Astrocyte of the spinal cord (primary cell): ENCODE results near the gene GLRB.

Source experiments
- DNase-seq: peaks from one replicate; pipeline ENCODE4 v3.0.0; 2011; ENCODE audit warnings: low read depth, low spot score
- H3K4me3 ChIP-seq: 2 replicates; pipeline ENCODE4 v1.5.1; 2011; ENCODE audit warnings: low read depth, mild to moderate bottlenecking, low read length, moderate library complexity
- in situ Hi-C: cut with HindIII; loops from 2 replicates; pipeline ENCODE4 v1.10.0; 2017; ENCODE audit warnings: low sequenced_read_pairs
- TF ChIP-seq, protein P1 (sequence below): IDR thresholded peaks from 2 replicates; pipeline ENCODE4 v1.5.1; 2012; ENCODE audit warnings: low read depth, mild to moderate bottlenecking, low read length, inconsistent platforms

The GLRB gene

DNA sequence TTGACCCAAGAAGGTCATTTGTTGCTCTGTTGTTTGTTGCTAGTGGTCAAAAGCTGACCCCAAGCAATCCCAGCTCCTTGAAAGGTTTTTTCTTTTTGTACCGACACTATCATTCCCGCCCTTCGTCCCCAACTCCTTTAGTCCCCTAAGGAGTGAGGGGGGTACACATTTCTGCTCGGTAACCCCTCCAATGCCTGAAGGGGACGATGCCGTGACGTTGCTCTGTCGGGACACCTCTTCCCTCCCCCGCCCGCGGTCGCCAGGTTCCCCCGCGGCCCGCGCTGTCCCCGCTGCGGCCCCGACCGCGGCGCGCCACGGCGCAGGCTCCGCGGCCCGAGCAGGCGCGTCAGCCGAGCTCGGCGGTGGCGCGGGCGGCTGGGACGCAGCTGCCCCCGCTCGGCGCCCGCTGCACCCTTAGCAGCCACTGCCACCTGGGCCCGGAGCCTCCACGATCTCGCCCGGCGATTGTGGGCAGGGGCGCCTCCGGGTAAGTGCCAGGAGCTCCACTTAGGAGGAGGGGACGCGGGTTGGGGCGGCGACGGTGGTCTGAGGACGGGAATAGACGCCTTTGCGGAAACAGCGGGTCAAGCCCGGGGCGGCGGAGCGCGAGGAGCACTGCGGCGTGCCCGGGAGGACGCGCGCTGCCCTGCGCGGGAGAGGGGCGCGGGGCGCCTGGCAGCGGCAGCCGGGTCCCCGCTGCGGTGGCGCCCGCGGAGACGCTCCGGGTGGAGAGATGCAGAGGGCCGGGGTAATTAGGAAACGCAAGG lies at the start of gene GLRB:
Gene GLRB, plus strand, starts transcription at position 340 of the 767 bp plus-strand sequence. CDS start 1,875 bp downstream, outside the sequence.
- DNase-seq, result no peak
- TF ChIP-seq, protein P1, sequence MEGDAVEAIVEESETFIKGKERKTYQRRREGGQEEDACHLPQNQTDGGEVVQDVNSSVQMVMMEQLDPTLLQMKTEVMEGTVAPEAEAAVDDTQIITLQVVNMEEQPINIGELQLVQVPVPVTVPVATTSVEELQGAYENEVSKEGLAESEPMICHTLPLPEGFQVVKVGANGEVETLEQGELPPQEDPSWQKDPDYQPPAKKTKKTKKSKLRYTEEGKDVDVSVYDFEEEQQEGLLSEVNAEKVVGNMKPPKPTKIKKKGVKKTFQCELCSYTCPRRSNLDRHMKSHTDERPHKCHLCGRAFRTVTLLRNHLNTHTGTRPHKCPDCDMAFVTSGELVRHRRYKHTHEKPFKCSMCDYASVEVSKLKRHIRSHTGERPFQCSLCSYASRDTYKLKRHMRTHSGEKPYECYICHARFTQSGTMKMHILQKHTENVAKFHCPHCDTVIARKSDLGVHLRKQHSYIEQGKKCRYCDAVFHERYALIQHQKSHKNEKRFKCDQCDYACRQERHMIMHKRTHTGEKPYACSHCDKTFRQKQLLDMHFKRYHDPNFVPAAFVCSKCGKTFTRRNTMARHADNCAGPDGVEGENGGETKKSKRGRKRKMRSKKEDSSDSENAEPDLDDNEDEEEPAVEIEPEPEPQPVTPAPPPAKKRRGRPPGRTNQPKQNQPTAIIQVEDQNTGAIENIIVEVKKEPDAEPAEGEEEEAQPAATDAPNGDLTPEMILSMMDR, result no peak
- H3K4me3 ChIP-seq, result peak within 1 kb of the TSS; percentile 66
- in situ Hi-C loops, result no loop called here

DNA sequence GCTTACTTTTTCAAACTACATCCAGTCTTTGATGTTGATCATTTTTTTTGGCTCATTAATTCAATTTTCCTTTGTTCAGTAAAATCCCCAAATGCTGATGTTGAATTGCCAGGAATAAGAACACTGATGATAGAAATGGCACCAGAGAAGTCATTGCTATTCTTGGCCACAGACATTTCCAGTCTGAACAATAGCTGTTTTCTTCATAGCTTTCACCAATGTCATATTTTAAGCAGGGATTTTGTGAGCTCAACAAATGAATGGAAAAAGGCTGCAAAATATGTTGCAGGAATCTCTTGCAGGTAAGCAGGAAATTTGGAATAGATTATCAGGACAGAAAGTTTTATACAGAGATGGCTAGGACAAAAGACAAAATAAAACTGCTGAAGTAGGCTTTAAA lies 40.5 kb upstream of the GLRB start:
- in situ Hi-C loops, result no loop called here
- H3K4me3 ChIP-seq, result no peak overlapping the region
- DNase-seq, result no peak
- TF ChIP-seq, protein P1, result no peak

DNA sequence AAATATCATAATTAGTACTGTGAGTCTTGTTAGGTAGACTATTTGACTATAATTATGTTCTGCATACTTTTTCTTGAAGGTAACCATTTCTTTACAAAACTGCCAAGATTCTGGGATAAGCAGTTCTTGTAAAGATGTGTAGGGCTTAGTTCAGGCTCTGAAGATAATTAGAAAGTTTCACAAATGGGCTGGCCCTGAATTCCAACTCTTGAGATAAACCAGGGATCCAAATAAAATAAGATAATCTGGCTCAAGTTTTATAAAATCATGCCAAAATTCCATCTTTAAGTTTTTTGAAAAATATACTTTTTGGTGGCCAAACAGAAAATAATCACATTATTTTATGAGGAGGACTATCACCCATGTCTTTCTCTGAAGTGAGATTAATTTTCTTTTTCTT lies 35.5 kb upstream of the GLRB start:
- TF ChIP-seq, protein P1, result no peak
- DNase-seq, result no peak
- in situ Hi-C loops, result no loop called here
- no peak overlapping the region for H3K4me3 ChIP-seq

DNA sequence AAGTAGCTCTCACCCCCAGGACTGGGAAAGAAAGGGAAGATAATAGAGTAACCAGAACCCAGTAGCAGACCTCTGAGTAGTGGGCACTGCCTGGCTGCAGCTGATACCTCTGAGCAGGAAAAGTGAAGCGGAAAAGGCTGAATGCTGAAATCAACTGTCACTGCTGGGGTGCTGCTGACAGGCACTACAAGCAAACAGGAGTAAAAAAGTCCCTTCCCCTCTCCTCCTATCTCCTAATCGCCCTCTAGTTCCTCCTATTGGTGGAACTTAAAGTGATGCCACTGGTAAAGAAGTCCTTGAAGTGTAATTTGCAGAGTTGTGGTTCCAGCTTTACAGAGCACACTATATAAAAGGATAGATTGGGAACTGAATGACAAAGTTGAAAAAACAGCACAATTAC lies 32.8 kb upstream of the GLRB start:
- TF ChIP-seq, protein P1, result peak; percentile 44
- in situ Hi-C loops, result no loop called here
- no peak overlapping the region for H3K4me3 ChIP-seq
- peak; percentile 56 for DNase-seq

DNA sequence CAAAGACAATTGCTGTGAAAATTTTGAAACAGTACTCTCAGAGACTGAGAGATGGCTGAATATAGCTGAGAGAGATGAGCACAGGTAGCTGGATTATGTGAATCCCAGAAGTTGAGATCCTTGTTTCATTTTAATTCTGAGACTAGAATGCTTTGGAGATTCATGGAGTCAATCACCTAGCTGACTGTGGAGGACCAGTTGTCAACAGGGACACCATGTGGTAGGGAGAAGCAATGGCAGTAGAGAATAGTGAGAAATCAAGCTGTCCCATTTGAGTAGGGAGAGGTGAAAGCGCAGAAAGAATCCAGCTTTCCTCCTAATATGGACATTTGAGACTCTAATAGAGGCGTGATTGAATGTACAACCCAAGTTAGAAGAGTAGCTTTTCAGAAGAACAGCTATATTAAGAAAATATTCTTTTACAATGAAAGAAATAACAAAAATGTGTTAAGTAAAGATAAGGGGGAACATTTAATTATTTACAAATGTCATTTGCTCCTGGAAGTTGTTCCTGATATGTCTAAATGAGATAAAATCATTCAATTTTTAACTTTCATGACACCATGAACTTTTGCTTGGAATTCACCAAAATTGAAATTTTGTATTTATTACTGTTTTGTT lies 30.3 kb upstream of the GLRB start:
- in situ Hi-C loops, result no loop called here
- DNase-seq, result peak; percentile 79
- TF ChIP-seq, protein P1, result peak; percentile 91
- H3K4me3 ChIP-seq, result no peak overlapping the region

DNA sequence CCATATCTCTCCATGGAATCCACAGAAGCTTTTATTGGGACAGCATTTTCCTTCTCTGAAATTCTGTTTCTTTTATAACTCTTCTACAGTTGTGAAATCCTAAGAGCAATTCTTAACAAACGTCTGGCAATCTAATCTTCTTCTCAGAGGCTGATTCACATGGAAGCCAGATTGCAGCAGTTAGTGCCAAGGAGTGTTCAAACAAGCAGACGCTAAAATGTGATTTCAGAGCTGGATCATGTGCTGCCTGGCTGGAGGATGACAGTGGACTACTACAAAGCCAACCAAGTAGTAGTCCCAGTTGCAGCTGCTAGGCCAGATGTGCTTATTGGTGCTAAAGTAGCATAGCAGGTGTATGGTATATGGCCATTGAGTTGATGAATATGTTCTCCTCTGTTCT lies 27.7 kb upstream of the GLRB start:
- TF ChIP-seq, protein P1, result no peak
- peak; percentile 11 for DNase-seq
- in situ Hi-C loops, result no loop called here

More for the DNA sequence above, 27.7 kb upstream of the GLRB start:
- H3K4me3 ChIP-seq, result no peak overlapping the region
